Esophagus squamous epithelium (tissue), 4 donors: ENCODE data around the gene LYZL1.

Experiments used
- POLR2A ChIP-seq, 4 donors: fragments of 450-650 bp; IDR thresholded peaks; one replicate each; pipeline ENCODE4 v1.6.1; 2017; ENCODE audit warnings: antibody characterized with exemption in 4 of 4, mild to moderate bottlenecking in 4 of 4, moderate library complexity in 3 of 4
- TF ChIP-seq, protein P1 (sequence below), 6 experiments: fragments of 450-650 bp in 4 of 6; fragments of 200-600 bp in 2 of 6; sonication (generic) in 2 of 6; IDR thresholded peaks; one replicate each; pipeline ENCODE4 v1.5.1; 2016 to 2019; ENCODE audit warnings: antibody characterized with exemption in 6 of 6, mild to moderate bottlenecking in 4 of 6, moderate library complexity in 4 of 6

DNA sequence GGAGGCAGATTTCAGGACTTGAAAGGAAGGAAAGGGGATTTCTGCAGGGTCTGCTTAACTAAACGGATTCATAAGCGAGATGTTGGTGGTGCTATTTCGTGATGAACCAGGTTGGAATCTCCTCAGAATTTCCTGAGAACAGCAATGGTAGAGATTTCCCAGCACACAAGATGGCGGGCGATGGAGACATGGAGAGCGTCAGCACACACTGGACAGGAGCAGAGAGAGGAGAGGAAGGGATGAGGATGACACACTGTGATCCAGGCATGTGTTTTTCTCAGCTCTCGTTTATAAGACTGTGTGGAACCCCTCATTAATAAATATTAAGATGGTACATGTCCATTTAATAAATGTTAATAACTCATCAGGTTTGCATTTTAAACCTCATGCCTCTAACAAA lies 43.9 kb upstream of the LYZL1 start:
- TF ChIP-seq, protein P1, sequence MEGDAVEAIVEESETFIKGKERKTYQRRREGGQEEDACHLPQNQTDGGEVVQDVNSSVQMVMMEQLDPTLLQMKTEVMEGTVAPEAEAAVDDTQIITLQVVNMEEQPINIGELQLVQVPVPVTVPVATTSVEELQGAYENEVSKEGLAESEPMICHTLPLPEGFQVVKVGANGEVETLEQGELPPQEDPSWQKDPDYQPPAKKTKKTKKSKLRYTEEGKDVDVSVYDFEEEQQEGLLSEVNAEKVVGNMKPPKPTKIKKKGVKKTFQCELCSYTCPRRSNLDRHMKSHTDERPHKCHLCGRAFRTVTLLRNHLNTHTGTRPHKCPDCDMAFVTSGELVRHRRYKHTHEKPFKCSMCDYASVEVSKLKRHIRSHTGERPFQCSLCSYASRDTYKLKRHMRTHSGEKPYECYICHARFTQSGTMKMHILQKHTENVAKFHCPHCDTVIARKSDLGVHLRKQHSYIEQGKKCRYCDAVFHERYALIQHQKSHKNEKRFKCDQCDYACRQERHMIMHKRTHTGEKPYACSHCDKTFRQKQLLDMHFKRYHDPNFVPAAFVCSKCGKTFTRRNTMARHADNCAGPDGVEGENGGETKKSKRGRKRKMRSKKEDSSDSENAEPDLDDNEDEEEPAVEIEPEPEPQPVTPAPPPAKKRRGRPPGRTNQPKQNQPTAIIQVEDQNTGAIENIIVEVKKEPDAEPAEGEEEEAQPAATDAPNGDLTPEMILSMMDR (IDR thresholded peaks at IDR 0.05), result no peak
- no peak for TF ChIP-seq POLR2A (IDR thresholded peaks at IDR 0.05)
